Activated effector memory CD4-positive, alpha-beta T cell treated with Interleukin-2 at 50 U/mL for 16 hours (primary cell): ENCODE data around the gene ZNF428.
"Not testable (repeated sequence)": the region's sequence is repeated elsewhere in the genome, so short reads cannot be mapped to it uniquely, and the experiment has no call there.

Experiments used
- DNase-seq: peaks from one replicate; pipeline ENCODE4 v3.0.0-alpha.2; 2020

Gene ZNF428

DNA sequence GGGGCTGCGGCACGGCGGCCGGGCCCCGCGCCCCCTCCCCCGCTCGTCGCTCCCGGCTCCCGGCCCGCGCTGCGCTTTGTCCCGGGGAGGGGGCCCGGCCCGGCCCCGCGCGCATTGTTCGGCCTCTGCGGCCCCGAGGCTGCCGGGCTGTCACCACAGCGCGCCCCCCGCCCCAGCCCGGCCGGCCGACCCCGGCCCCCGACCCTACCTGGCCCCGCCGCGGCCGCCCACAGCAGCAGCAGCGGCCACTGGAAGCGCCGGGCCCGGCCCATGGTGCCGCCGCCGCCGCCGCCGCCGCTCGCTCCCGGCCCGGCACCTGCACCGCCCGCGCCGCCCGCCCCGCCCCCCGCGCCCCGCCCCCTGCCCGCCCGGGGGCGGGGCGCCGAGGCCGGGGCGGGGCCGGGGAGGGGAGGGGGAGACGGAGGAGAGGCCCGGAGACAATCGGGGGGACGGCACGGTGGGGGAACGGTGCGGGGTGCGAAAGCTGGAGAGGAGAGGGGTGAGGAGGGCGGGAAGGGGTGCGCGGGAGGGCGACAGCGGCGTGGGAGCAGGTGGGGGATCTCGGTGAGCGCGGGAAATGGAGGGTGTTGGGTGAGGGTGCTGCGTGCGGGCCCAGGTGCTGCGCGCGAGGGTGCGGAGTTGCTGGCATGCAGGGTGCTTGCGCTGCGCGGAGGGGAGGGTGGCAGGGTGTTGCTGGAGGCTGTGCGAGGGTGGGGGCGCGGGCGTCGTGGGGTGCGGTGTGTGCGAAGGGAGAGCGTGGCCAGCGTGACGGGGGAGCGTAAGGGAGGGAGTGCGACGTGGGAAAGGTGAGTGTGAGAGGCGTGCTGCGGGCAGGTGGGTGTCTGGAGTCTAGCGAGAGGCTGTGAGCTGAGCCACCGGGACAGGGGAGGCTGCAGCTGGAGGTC, 20.3 kb upstream of the ZNF428 start, which contains the start of gene CADM4:
Gene CADM4 (minus strand): TSS at position 332 of the 905 bp plus-strand sequence. CDS start 60 bp downstream, at position 272.
- DNase-seq, result peak; percentile 36

DNA sequence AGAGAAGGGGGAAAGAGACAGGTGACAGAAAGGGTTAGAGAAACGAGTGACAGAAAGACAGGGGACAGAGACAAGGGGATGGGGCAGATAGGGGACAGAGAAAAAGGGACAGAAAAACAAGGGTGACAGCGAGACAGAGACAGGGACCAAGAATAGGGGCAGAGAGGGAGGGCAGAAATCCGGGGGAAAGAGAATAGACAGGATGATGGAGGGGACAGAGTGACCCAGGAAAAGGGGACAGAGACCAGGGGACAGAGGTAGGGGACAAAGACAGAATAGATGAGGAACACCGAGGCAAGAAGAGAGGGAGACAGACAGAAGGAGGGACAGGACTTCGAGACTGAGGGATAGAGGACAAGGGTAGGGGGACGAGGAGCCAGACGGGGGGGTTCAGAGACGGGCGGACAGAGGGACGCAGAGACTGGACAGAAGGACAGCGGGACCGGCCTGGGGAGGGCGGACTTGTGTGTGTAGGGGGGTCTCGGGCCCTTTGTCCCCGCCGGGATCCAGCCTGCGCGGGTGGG, 19.6 kb upstream of the ZNF428 start:
- DNase-seq, result no peak

DNA sequence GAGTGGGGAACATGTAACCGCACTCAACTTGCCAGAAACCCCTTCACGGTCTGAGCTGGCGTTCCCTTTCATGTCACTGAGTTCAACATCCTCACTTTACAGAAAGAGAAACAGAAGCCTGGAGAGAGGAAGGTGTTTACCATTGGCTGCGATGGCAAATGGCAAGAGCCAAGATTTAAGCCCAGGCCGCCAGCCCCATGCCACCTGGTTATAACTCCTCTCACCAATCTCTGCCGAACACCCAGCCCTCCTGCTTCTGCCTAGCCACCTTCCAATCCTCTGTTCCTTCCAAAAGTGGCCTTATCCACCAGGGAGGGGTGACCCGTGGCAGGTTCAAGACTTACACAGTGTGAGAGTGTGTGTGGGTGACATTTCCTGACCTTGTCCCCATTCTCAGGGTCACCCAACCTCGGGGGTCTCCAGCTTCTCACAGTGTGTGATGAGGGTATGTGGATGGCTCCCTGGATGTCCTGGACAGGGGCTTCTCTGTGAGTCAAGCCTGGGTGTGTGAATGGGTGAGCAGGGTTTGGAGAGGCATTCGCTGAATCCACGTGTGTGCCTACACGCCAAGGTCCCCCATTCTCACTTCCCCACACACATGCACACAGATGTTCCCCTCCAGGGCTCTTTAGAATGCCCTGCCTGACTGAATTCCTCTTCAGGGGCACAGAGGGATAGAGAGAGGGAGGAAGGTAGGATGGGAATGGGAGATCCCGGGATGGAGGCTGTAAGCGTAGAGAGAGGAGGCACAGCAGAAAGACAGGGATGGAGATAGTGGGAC, 19.0 kb upstream of the ZNF428 start:
- DNase-seq, result no peak

DNA sequence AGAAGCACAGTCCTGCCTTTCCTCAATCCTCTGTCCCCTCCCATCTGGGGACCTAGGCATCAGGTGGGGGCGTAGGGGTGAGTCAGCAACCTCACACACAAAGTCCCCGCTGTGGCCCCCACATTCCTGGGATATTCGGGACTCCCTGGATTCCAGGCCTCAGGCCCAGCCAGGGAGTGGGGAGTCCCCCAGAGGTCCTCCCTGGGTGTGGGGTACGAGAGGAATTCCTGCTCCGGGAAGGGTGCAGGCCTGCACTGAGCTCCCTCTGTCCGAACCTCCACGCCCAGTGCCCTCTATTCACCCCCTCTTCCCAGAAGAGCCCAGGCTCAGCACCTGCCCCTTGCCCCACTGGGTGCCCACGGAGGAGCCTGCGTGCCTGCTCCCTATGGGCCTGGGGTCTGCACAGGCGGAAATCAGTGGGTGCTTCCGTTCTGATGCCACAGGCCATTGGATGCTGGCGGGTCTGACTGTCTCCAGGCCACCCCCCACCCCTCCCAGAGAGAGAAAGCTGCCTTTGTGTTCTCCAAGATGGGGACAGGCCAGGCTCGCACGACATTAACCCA, 16.8 kb upstream of the ZNF428 start:
- DNase-seq, result no peak

DNA sequence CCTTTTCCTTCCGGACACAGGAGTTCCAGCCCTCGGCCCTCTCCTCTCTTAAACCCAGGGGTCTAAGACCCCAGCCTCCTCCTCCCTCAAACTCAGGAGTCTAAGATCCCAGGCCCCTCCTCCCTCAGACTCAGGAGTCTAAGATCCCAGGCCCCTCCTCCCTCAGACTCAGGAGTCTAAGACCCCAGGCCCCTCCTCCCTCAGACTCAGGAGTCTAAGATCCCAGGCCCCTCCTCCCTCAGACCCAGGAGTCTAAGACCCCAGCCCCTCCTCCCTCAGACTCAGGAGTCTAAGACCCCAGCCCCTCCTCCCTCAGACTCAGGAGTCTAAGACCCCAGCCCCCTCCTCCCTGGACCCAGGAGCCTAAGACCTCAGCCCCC, 16.1 kb upstream of the ZNF428 start:
- not testable (repeated sequence) for DNase-seq

DNA sequence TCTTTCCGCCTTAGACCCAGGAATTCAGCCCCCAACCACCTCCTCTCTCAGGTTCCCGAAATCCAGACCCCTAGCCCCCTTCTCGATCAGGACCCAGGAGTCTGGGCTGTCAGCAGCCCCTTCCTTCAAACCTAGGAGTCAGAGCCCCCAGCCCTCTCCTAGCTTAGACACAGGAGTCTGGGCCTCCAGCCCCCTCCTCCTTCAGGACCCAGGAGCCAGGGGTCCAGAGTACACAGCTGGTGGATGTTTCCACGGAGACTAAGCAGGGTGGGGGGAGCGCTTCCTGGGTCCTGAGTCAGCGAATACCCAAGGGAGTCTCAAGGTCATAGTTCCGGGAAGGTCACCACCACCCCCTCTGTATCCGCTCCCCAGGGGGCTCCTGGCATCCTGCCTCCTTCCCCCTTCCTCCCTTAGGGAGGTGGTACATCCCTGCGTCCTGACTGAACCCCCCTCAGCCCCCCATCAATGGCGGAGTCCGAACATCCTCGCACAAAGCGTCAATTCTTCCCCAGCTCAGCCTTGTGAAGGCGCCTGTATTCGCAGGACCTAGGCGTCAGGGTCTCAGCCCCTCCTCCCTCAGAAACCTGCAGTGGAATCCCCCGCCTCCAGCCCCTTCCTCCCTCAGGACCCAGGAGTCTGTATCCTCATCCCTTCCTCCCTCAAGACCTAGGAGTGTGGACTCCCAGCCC, 15.6 kb upstream of the ZNF428 start:
- no peak for DNase-seq

DNA sequence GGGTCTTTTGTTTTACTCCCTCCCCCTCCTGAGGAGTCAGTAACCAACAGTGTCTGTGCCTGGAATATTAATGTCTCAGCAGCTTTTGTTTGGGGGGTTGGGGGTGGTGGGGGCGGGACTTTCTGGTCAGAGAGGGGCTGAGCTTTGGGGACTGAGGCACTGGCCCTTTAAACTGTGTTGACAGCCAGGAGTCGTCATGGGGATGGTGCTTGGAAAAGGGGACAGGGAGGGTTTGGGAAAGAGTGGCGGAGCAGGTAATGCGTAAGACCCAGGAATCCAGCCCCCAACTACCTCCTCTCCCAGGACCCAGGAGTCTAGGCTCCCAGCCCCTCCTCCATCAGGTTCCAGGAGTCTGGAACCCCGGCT, 15.1 kb upstream of the ZNF428 start:
- no peak for DNase-seq

DNA sequence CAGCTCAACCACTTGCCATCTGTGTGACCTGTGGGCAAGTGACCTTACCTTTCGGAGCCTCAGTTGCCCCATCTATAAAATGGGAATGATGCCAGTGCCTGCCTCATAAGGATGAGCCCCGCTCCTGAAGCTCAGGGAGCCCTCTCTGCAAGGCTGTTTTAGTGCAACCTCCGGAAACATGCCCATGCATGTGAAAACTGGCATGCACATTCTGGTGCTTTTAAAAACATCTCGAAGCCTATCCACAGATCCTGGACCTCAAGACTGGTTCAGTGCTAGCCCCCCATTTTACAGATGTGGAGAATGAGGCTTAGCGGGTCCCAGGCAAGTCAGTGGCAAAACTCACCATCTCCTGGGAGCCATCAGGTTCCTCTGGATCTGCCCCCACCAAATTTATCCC, 14.6 kb upstream of the ZNF428 start:
- DNase-seq, result no peak

DNA sequence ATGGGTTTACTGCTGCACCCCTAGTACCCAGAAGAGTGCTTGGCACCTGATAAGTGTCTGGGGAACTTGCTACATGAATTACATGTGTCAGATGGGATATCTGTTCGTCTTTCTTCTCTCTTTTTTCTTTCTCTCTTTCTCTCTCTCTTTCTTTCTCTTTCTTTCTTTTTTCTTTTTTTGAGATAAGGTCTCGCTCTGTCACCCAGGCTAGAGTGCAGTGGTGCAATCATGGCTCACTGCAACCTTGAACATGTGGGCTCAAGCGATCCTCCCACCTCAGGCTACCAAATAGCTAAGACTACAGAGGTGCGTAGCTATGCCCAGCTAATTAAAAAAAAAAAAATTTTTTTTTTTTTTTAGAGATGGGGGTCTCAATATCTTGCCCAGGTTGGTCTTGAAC, 14.1 kb upstream of the ZNF428 start:
- no peak for DNase-seq

DNA sequence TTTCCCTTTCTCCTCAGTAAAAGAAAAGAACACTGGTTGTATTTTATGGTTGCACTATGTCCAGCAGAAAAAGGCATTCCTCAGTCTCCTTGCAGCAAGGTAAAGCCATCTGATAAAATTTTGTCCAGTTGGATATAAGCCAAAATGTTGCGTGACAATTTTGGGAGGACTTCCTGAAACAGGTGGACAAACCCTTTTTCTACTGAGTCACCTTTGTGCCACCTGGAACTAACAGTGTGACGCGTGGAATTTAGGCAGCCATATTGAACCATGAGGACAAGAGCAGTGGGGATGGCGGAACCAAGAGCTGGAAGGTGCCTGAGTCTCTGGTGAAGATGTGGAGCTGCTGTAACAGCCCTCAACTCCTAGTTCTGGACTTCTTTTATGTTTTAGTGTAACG, 12.1 kb upstream of the ZNF428 start:
- no peak for DNase-seq

DNA sequence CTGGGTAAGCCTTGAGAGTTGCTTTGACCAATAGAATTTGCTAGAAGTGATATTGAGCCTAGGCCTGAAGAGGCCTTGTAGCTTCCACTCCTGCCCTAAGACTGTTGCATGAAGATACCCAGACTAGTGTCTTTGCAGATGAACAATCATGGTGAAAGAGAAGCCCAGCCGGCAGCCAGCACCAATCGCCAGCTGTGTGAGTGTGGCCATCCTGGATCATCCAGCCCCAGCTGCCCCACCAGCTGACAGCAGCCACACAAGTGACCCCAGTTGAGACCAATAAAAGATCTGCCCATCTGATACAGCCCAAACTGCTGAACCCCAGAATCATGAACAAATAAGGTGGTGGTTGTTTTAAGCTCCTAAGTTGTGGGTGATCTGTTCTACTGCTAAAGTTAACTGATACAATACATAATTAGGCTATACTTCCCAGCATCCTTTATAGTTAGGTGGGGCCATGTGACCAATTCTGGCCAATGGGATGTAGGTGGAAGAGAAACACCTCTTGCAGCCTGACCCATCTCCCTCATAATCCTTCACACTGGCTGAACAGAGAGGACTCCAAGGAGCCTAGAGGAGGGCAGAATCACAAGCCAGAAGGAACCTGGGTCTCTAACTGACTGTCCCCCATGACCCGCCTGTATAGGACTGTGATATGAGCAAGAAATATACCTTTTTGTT, 9.4 kb upstream of the ZNF428 start:
- DNase-seq, result no peak

DNA sequence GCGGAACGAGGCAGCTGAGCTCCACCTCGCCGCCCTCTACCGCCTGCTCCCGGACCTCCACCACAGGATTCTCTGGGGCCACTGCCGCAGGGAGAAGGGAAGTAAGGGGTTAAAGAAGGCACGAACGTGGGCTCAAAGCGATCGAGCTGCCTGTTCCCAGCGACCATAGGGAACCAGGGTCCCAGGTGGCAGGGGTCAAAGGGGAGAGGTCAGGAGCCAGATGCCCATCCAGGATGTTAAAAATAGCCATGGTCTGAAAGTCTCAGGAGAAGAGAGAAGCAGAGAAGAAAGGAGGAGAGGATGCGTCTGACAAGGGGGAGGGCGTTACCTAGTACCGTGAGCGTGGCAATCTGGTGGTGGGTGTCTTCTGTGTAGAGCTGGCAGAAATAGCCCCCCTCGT, 7.4 kb upstream of the ZNF428 start:
- DNase-seq, result no peak

DNA sequence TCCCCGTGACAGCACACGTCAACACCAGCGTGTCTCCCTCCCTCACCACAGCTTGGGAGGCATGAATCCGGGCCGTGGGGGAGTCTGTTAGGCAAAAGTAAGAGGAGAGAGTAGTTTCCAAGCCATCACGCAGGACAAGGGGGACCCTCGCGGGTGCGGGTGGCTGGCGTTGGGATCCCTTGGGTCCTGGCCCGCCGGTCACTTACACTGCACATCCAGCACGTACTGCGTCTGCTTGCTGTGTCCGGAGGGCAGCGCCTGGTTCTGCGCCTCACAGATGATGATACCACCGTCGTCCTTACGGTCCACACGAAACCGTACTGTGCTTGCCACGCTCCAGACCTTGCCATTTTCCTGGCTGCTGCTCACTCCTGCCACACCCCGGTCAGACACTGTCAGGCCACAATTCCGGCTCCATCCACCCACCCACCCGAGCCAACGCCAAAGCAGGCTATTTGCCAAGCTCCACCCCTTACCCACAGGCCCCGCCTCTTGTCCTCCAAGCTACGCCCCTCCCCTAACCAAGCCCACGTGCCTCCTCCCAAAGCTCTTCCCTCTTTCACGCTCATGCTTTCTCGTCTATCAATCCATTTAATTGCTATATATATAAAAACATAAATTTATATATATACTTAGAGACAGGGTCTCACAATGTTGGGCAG, 6.6 kb upstream of the ZNF428 start:
- DNase-seq, result no peak

DNA sequence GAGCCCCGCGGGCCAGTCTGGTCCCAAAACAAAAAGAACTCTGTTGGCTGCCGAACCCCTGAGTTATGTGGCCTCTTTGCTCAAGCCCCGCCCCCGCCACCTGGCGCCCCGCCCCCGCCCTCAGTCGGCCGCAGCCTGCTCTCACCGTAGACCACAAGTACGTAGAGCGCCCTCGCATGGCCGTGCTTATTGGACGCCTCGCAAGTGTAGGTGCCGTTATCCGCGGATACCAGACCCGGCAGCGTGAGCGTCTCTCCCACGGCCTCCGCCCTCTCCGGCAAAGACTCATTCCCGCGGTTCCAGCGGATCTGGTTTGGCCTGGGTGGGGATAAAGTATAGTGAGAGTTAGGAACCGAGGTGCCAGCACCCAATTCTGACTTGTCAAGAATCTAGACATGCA, 5.5 kb upstream of the ZNF428 start:
- peak; percentile 71 for DNase-seq

DNA sequence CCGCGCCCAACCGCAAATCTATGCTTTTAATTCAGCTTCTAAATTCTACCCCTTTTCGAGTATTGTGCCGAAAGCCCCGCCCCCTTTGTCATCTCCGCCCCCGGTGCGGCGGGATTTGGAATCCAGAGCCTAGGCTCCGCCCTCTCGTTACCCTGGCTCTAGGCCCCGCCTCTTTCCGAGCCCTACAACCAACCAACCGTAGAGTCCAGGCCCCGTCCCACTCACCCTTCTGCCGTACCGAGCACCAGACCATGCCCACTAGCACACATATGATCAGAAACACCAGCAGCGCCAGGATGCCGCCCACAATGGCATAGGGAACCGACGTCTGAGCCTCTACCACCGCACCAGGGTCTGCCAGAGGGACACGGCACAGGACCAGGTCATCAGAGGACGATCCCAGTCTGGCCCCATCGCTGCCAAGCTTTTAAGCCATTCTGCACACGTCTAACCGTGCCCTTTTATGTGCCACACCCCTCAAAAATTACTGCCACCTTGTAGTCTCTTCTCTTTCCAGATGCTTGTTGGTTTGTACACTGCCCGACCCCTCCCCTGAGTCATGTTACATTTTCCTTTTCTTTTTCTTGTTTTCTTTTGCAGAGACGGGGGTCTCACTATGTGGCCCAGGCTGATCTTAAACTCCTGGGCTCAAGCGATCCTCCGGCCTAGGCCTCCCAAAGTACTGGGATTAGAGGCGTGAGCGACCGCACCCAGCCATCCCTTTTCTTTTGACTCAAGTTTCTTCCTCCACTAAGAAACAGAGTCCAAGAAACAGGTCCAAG, 4.7 kb upstream of the ZNF428 start:
- no peak for DNase-seq

DNA sequence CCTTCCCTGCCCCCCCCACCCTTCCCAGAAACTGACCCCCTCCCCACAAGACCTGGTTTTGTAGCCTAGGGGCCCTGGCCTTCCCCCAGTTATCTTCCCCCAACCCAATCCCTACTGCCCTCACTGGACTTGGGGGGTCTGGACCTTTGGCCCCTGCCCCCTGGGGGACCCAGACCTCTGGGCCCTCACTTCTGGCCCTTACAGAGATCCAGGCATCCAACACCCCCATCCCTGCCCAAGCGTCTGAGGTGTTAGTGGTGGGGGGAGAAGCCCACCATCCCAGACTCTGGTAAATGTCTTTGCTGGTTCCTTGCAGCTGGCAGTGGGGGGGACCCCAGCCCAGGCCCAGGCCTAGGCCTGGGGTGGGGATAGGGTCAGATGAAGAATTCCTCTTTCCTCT, 3.5 kb upstream of the ZNF428 start:
- no peak for DNase-seq

DNA sequence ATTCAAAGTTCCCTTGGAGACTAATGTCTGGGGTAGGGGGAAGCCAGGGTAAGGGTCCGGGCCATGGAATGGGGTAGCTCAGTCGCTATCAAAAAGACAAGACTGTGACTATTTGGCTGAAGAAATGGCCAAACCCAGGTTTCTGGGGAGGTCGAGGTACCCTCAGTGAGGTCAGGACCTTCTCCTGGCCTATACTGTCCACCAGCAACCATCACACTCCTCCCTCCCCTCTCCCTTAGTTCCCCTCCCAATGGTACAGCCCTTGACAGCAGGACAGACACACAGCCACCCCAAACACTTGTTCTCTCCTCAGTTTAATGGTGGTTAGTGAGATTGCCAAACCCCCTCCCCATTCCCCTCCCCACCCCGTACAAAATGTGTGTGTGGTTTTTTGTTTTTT, 2.6 kb upstream of the ZNF428 start:
- no peak for DNase-seq

DNA sequence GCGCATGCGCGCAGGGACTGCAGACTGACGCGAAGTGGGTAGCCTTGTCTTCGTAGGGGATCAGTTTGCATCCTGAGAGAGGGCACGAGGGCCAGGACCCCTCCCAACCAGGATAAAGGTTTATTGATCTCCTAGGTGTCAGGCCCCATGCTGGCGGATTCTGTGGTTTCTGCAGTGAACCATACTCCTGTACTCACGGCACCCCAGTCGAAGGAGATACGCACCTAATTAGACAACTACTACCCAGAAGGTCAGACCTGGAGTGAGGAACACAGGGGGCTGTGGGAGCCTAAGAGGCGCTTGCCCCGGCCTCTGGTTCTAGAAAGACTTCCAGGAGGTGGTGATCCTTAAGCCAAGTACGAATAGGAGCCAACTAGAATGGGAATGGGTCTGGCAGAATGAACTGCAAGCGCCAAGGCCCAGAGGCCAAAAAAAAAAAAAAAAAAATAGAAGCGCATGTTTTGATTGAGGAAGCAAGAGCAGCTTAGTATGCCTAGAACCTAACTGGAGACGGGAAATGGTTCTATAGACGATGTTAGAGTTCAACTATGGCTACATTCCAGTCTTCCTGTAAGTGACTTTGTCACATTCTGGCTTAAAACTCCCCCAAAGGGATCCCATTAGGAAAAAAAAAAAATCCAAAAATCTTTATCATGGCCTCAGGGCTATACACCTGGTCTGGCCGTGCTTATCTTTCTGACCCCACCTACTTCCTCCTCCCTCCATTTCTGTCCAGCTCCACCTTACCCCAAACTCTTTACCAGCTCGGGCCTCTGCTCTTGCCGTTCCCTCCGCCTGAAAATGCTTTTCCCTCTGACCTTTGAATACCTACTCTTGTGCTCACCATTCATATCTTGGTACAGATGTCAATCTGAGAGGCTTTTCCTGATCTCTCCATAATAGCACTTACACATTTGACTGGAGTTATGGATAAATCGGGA, 902 bp upstream of the ZNF428 start:
- peak; percentile 71 for DNase-seq

DNA sequence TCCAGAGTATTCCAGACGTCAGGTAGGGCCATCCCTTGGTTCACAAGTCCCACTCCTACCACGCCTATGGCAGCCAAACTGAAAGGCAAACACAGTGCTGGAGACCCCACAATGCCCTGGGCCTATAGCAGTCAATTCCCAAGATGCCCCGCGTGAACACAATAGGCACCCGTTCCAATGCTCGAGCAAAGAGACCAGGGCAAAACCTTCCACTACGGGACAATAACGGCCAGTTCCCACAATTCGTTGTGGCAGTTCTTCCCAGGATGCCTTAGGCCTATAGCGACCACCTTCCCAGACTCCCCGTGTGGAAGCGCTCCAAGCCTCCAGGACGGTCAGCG, 538 bp downstream of the ZNF428 start:
- DNase-seq, result no peak

DNA sequence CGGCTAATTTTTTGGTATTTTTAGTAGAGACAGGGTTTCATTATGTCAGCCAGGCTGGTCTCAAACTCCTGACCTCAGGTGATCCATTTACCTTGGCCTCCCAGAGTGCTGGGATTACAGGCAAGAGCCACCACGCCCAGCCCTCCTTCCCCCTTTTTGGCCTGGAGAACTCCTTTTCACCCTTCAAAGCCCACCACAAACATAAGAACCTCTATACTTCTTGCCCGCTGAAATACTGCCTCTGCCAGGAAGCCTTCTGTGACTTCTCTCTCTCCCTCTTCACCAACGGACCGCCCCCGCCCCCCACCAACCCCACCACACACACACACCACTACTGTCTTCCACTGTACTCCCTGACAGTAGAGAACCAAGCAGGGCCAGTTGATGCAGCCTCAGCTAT, 2.5 kb downstream of the ZNF428 start:
- no peak for DNase-seq
